K562 (cell line): ENCODE measurements around the gene AGPAT3. TPM values are rescaled to one million over a fixed set of nuclear protein-coding genes. Genes with fewer than 3 reads are reported as not detected.
A peak's percentile ranks its signal among the peaks of the same experiment; 100 is the strongest.

Source experiments
- ATAC-seq: fragments of 200-7000 bp; cut with Tn5 transposase; 3 replicates; pipeline ENCODE4 v1.9.1; 2020; ENCODE audit warnings: moderate library complexity
- BruUV-seq: library from RNA; stranded (reverse); fragments of 400-500 nt; replicated peaks from 2 replicates; lab custom pipeline; 2021; lab: Mats Ljungman, UMichigan
- CTCF ChIA-PET: fragments of 300-600 bp; formaldehyde crosslinking; extraction: SDS; loops from one replicate; lab custom pipeline; 2021; ENCODE audit warnings: low intra/inter-chr PET ratio; lab: Yijun Ruan, JAX
- POLR2A ChIA-PET: fragments of 300-600, 350-650 bp; sonication (Branson Sonifier 250); formaldehyde crosslinking; extraction: SDS; loops from one replicate; lab custom pipeline; 2021; ENCODE audit warnings: antibody characterized with exemption, inconsistent platforms; lab: Yijun Ruan, JAX
- DNase-seq, 4 experiments: peaks; one replicate each; pipeline versions ENCODE4 v3.0.0 to v3.0.0-alpha.2; 2011 to 2018; ENCODE audit warnings: low spot score in 3 of 4, mixed read lengths in 3 of 4; ENCODE audit errors: extremely low read depth in 1 of 4
- FAIRE-seq: peaks from 2 replicates; lab custom pipeline; 2011; peaks lifted over from hg19 to GRCh38; lab: Jason Lieb, UNC
- H2AFZ ChIP-seq: 2 replicates; pipeline ENCODE4 v1.6.0; 2011; ENCODE audit warnings: low read depth, low read length, control low read depth, inconsistent platforms
- H3K27ac ChIP-seq: fragments of 200-600 bp; 3 replicates; pipeline ENCODE4 v1.8.0; 2011; ENCODE audit warnings: low read depth, mild to moderate bottlenecking, control low read depth, inconsistent platforms, low read length, moderate library complexity, mixed read lengths; ENCODE audit errors: extremely low read depth
- H3K27me3 ChIP-seq, 2 experiments: fragments of 300-600 bp in 1 of 2; 2 replicates in 1 of 2; 3 replicates in 1 of 2; pipeline versions ENCODE4 v1.6.0 to v1.8.0; 2011; ENCODE audit warnings: inconsistent platforms in 2 of 2, low read length in 2 of 2, mild to moderate bottlenecking in 1 of 2, mixed read lengths in 1 of 2, moderate library complexity in 1 of 2; ENCODE audit not compliant: control insufficient read depth in 2 of 2, insufficient read depth in 2 of 2
- H3K36me3 ChIP-seq: fragments of 300-600 bp; 3 replicates; pipeline ENCODE4 v1.8.0; 2011; ENCODE audit warnings: mild to moderate bottlenecking, low read length, inconsistent platforms; ENCODE audit not compliant: control insufficient read depth, insufficient read depth
- H3K4me1 ChIP-seq, 2 experiments: fragments of 200-600 bp in 1 of 2; replicated peaks in 1 of 2; 2 replicates in 1 of 2; 3 replicates in 1 of 2; pipeline versions ENCODE4 v1.5.1 to v1.8.0; 2011; ENCODE audit warnings: inconsistent platforms in 2 of 2, low read length in 2 of 2, mild to moderate bottlenecking in 1 of 2, mixed read lengths in 1 of 2, moderate library complexity in 1 of 2; ENCODE audit not compliant: control insufficient read depth in 2 of 2, insufficient read depth in 2 of 2
- H3K4me2 ChIP-seq: 2 replicates; pipeline ENCODE4 v1.6.1; 2011; ENCODE audit warnings: low read length, control low read depth, inconsistent platforms, mixed read lengths; ENCODE audit not compliant: insufficient read depth
- H3K4me3 ChIP-seq: fragments of 200-600 bp; sonication (generic), shearing (Covaris generic); 2 replicates; pipeline ENCODE4 v1.5.1; 2016; ENCODE audit warnings: control low read depth, inconsistent platforms
- H3K79me2 ChIP-seq: fragments of 200-600 bp; 3 replicates; pipeline ENCODE4 v1.8.0; 2011; ENCODE audit warnings: low read length, inconsistent platforms; ENCODE audit not compliant: control insufficient read depth, insufficient read depth
- H3K9ac ChIP-seq, 2 experiments: 2 replicates each; pipeline versions ENCODE4 v1.6.0 to v1.6.1; 2011; ENCODE audit warnings: low read depth in 2 of 2, low read length in 2 of 2, control low read depth in 1 of 2, inconsistent platforms in 1 of 2, mild to moderate bottlenecking in 1 of 2, mixed read lengths in 1 of 2; ENCODE audit not compliant: insufficient read depth in 1 of 2
- H3K9me1 ChIP-seq: one replicate; pipeline ENCODE4 v1.6.0; 2011; ENCODE audit warnings: inconsistent platforms, mild to moderate bottlenecking, low read length, moderate library complexity; ENCODE audit not compliant: control insufficient read depth, insufficient read depth
- H3K9me3 ChIP-seq: replicated peaks from 2 replicates; pipeline ENCODE4 v1.5.1; 2011; ENCODE audit warnings: low read depth, low read length, inconsistent platforms; ENCODE audit not compliant: control insufficient read depth, insufficient read depth
- H4K20me1 ChIP-seq: replicated peaks from 2 replicates; pipeline ENCODE4 v1.6.1; 2011; ENCODE audit warnings: low read length, inconsistent platforms, mixed read lengths; ENCODE audit not compliant: control insufficient read depth, insufficient read depth
- CBFA2T2 ChIP-seq: fragments of 450-650 bp; conservative IDR thresholded peaks from 2 replicates; pipeline ENCODE4 v1.6.1; 2017; ENCODE audit warnings: mild to moderate bottlenecking
- CBFA2T3 ChIP-seq: fragments of 450-650 bp; IDR thresholded peaks from 2 replicates; pipeline ENCODE4 v1.6.1; 2017
- CBX1 ChIP-seq: sonication (generic); IDR thresholded peaks from 2 replicates; pipeline ENCODE4 v1.6.1; 2016; ENCODE audit warnings: antibody characterized with exemption, low read depth, mild to moderate bottlenecking
- ZFP1 ChIP-seq: fragments of 450-650 bp; formaldehyde crosslinking; IDR thresholded peaks from 2 replicates; pipeline ENCODE4 v1.4.0; 2020; ENCODE audit warnings: mild to moderate bottlenecking, mixed read lengths
- WGBS: fragments of 100-300 bp; shearing (Covaris generic); methylation state at CpG from one replicate; pipeline ENCODE4 v1.1.6; 2016; ENCODE audit warnings: low coverage, mixed read lengths; ENCODE audit not compliant: insufficient coverage; ENCODE audit errors: missing lambda C conversion rate; 5-methylcytosine and 5-hydroxymethylcytosine counted together
- in situ Hi-C: fragments of 300-500 bp; cut with MboI; formaldehyde crosslinking; loops from 4 replicates; pipeline ENCODE4 v1.15.0; 2018; ENCODE audit warnings: inconsistent platforms, mixed read lengths
- intact Hi-C: fragments of 100-400 bp; cut with micrococcal nuclease; formaldehyde crosslinking; loops from 2 replicates; pipeline ENCODE4 v1.14.2; 2022
- polyA plus RNA-seq, 8 experiments: library from polyadenylated mRNA; depleted of rRNA in 4 of 8; stranded (reverse) in 5 of 8; unstranded in 3 of 8; fragments of >200 nt; fragmentation: Nextera tagmentation in 2 of 8; fragmentation: Illumina TruSeq in 1 of 8; extraction: Ambion mirVana in 2 of 8; extraction: Trizol in 1 of 8; gene quantifications; 2 replicates each; pipeline versions ENCODE4 v1.2.1 to v1.2.3, GENCODE V29; 2011 to 2014; ENCODE audit warnings: inconsistent platforms in 1 of 8, missing spikeins in 1 of 8
- total RNA-seq, 7 experiments: library from RNA; depleted of rRNA in 6 of 7; stranded (reverse); fragments of >200 nt in 6 of 7; fragmentation: Illumina TruSeq in 2 of 7; extraction: Trizol in 2 of 7; gene quantifications; 2 replicates each; pipeline versions ENCODE4 v1.2.1 to v1.2.3, GENCODE V29; 2011 to 2021; ENCODE audit warnings: low replicate concordance in 1 of 7
- TF ChIP-seq, protein P1 (sequence below): sonication (generic); formaldehyde crosslinking; IDR thresholded peaks from 2 replicates; pipeline ENCODE4 v1.9.0; 2022; ENCODE audit warnings: mild to moderate bottlenecking, missing genetic modification reagents

Gene AGPAT3
- total and polyA plus RNA-seq, 9 of the 15 experiments (the other 6 are each of a cell fraction or from before 2014, with no cell fraction given): 1.5 to 88.4 (median 35.7) TPM

DNA sequence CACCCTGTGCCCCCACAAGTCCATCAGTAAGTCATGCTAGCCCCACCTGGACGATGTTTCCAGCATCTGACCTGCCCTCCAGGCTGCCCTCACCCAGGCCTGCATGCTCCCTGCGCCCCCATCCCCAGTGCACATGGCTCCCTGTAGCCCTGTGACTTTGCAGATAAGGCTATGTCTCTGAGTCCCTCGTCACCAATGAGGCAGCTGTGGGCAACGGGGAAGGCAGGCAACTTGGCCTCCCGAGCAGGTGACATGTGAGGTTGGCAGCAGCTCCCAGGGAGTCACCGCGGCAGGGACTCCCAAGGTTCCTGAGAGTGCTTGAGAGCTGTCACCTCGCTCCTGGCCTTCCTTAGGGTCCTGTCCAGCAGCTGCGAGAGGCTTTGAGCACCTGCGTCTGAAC, 32.4 kb upstream of the AGPAT3 start:
- no peaks in the 10 kb centered on the region for H3K36me3 ChIP-seq
- TF ChIP-seq CBX1: no peak
- 0 out of 2 replicates have a peak, but pooled peaks have one; percentile 12 for TF ChIP-seq CBFA2T2
- peak; percentile 42; the same call in 1 of the 2 replicates for TF ChIP-seq CBFA2T3
- TF ChIP-seq, protein P1, sequence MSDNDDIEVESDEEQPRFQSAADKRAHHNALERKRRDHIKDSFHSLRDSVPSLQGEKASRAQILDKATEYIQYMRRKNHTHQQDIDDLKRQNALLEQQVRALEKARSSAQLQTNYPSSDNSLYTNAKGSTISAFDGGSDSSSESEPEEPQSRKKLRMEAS (CRISPR knock-in tag): peak; percentile 51
- TF ChIP-seq ZFP1: no peak
- H3K9me3 ChIP-seq: no peaks in the 10 kb centered on the region
- no peak overlapping the region for H3K4me2 ChIP-seq
- H3K27ac ChIP-seq: no peak overlapping the region
- intact Hi-C loops: no loop called here
- no peaks in the 10 kb centered on the region for H4K20me1 ChIP-seq
- in situ Hi-C loops: no loop called here
- POLR2A ChIA-PET: interaction anchor here (0.7 to 1.2 kb wide), 2 partner anchors 17 to 24 kb away, joined by 3 to 4 read pairs; no protein-coding TSS in a partner anchor
- H3K27me3 ChIP-seq: no peaks in the 10 kb centered on the region
- no peaks in the 10 kb centered on the region for H3K79me2 ChIP-seq
- peak overlapping the region in 1 of 2 experiments; percentile 7; a peak in 1 of 4 replicates for H3K9ac ChIP-seq
- BruUV-seq: no TSS peak
- peaks cover 9 to 38% of the 10 kb centered on the region in 2 experiments for H3K4me1 ChIP-seq
- DNase-seq: peak in 1 of 4 experiments; percentile 7
- H3K4me3 ChIP-seq: no peak overlapping the region
- FAIRE-seq: no peak
- no peaks in the 10 kb centered on the region for H3K9me1 ChIP-seq
- ATAC-seq: no peak
- no peak overlapping the region for H2AFZ ChIP-seq
- WGBS: 45% methylated on average over 10 of the region's 10 CpGs
- CTCF ChIA-PET: no interaction called here
